Stimulated activated CD4-positive, alpha-beta T cell treated with anti-CD3 and anti-CD28 coated beads, TNF-alpha, amount 100 ng/mL, for 4 hours (primary cell): ENCODE data around the gene LMAN1L.
A peak's percentile ranks its signal among the peaks of the same experiment; 100 is the strongest.

ENCODE experiments used
- DNase-seq, 3 experiments: peaks; one replicate each; pipeline ENCODE4 v3.0.0-alpha.2; 2020; ENCODE audit warnings: low read depth in 3 of 3

Gene LMAN1L

DNA sequence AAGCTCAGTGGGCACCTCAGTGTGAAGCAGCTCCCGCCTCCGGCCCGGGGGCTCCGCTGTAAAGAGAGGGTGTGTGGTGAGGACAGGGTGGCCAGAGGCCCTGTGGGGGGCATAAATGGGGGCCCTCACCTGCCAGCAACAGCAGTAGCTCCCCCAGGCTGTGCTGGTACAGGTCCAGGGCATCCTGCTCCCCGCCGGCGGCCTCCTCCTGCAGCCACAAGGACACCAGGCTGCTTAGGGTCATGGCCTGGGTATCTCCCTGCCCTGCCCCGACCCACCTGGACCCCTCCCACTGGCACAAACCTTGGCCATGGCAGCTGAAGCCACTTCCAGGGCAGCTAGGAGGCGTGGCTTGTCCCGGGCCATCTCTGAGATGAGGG, 25.5 kb downstream of the LMAN1L start:
- DNase-seq, result no peak

DNA sequence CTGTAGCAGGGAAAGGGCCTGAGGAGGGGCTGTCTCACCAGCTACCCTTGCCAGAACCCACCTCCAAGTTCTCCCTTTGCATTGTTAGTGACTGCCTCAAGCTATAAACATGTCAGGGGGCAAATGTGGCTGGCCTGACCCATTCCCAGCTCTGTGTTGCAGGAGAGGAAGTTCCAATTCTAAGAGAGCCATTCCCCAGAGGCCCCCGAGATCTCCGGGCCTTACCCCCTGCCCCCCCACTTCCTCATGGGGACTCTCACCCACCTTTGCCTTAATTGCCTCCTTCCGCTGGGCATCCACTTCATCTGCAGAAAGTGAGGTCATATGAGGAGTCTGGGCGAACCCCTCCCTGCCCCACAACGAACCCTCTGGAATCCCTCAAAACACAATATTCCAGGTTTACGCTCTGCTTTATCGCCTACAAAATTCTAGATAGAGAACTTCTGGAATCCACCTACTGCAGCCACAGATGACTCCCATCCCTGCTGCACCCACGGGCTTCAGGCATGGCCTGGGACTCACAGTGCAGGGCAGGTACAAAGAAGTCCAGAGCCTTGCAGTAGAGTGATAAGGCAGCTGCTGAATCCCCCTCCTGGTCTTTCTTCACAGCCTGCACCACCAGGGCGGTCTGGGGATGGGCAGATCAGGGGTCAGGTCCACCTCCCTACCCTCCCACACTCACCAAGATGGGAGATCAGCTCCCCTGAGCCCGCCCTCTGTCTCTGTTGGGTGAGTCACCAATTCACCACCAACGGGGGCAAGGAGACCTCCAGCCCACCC, 26.3 kb downstream of the LMAN1L start:
- DNase-seq, result no peak

DNA sequence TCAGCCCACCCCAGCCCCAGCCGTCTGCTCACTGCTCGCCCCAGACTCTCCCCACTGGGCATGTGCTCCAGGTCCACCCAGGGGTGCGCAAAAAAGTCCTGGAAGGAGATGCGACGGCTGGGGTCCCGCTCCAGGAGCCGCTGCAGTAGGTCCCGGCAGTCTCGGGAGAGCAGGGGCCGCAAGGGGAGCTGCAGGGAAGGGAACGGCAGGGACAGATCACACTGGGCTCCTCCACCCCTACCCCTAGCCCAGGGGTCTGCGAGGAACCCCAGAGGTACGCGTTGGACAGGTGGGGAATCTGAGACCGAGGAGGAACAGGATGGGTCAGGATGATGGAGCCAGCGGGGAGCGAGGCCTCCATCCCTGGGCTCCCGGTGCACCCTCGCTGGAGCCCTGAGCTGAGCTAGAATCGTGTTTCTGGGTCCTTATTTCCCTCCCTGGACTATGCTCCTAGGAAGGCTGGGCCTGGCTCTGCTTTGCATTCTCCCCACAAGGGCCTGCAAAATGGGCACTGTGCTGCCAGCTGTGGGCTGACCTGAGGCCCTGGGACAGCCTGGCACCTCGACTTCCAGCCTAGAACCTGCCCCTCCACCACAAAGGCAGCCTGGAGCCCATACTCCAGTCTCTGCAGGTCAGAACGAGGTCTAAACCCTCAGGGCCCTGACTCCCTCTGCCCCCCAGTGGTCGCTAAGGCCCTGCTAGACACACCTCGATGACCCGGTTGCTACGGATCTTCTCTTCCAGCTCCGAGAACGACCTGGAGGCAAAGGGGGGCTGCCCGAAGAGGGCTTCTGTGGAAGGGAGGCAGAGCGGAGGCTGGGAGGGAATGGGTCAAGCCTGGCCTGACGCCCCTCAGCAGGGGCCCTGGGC, 27.1 kb downstream of the LMAN1L start:
- no peak for DNase-seq

DNA sequence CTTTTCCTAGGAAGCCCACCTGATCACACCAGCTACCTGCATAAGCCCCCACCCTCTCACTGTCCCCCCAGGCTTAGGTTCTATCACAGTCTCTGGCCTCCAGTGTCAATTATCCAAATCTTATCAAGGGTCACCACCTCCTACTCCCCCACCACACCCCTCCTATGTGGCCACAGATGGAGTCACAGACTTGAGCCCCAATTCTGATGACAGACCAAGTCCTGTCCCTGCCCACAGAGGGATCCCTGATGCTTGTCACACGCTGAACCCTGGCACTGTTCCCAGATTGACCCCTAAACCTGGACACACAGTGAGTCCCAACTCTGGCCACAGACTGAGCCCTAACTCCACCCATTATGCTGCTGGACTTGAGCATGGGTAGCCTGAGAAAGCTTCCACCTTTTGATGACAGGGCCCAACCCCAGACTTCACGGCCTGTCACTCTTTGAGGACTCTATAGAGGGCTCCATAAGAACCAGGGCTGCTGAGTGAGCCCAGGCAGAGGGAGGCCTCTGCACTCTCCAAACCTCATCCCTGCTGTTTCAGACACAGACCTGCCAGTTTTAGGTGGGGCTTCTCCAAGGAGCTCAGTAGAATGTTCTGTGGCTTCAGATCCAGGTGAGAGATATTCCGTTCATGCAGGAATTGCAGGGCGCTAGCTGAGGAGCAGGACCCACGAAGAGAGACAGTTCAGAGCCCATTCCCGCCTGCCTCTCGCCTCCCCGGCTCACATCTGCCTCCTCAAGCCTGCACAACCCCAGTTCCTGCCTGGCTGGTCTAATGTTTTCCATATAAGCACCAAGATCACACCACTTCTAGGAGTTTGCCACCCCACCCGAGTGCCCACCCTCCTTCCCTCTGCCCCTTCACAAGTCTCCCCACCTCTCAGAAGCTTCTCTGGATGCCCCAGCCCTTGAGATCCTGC, 28.5 kb downstream of the LMAN1L start:
- no peak for DNase-seq

DNA sequence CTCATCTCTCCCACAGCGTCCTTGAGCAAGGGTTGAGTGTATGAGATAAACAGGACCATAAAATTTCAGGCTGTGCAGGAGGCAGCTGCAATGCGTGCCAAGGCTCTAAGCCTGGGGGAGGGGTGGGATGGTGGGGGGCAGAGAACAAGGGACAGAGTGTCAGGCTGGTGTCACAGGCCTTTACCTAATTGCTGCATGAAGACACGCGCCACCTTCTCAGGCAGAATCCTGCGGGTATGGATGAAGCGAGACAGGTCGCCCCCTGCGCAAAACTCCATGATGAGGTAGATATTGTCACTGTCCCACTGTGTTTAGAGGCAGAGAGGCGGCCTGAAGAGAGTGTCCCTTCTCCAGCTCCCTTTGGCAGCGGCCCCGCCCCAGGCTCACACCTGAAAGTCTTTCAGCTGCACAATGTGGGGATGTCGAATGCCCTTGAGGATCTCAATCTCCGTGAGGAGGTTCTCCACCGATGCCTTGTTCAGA, 29.3 kb downstream of the LMAN1L start:
- no peak for DNase-seq

DNA sequence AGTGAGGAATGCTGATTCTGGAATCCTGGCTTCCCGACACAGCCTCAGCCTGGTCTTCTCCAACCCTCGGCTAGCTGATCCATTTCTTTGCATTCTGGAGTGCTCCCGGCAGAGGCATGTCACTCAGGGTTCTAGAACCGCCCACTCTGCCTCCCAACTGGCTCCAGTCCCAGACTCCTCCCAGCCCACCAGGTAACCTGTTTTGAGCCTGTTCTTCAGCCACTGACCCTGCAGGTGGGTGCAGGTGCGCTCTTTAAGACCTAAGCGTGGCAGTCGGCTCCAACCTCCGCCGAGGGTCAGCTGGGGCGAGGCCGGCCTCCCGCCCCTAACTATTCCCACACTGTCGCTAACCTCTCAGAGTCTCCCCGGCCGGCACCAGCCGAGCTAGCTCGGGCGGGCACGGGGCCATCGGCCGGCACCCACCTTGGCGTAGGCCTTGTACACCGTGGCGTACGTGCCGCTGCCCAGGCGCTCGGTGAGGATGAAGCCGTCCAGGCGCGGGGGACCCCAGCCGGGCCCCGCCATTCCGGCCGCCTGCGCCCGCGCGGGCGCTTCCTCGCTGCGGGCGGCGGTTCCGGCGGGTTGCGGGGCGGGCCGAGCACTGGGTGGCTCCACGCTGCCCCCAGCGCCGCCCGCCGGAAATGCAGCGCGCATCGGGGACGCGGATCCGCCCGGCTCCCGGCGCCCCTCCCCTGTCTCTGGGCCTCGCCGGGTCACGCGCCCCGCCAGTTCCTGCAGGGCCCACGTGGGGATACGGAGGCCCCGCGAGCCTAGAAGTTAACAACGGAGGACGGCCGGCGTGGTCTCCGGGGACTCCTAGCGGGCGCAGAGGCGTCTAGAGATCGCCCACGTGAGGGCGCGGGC, 30.2 kb downstream of the LMAN1L start, which contains the start of gene ULK3:
TSS of gene ULK3 (minus strand) at position 576 of the 864 bp plus-strand sequence. CDS start at position 525, 51 bp downstream.
- peak; percentile 85 to 90 (median 87) for DNase-seq

DNA sequence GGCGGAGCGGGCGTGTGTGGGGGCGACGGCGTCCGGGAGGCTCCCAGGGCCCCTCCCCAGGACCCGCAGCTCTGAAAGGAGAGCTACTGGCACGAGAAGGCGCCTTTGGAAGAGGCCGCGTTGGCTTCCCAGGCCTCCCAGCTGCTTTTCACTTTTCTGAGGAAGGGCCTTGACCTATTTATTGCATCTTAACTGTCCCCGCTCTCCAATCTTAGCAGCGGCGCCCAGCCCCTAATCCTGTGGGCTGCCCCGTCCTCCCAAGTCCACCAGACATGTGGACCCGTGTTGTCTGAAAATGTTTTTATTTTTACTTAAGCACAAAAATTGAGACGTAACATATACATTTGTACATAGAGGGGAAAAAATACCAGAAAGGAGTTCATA, 30.8 kb downstream of the LMAN1L start:
- no peak for DNase-seq

DNA sequence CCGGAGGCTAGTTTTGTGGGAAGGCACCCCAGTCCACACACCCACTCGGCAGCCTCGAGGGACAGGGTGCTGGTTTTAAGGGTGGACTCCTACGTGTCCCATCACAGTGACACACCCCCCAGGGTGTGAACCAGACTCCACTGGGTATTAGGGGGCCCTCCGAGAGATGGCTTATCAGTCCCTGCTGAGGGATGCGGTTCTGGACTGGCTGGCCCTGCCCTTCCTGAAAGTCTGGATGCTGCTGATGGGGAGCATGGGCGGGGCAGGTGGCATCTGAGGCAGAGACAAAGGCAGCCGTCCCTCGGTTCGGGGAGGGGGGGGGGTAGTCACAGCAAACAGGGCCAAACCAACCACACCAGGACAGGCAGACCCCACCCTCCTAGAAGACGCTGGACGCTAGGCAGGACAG, 31.3 kb downstream of the LMAN1L start:
- no peak for DNase-seq

DNA sequence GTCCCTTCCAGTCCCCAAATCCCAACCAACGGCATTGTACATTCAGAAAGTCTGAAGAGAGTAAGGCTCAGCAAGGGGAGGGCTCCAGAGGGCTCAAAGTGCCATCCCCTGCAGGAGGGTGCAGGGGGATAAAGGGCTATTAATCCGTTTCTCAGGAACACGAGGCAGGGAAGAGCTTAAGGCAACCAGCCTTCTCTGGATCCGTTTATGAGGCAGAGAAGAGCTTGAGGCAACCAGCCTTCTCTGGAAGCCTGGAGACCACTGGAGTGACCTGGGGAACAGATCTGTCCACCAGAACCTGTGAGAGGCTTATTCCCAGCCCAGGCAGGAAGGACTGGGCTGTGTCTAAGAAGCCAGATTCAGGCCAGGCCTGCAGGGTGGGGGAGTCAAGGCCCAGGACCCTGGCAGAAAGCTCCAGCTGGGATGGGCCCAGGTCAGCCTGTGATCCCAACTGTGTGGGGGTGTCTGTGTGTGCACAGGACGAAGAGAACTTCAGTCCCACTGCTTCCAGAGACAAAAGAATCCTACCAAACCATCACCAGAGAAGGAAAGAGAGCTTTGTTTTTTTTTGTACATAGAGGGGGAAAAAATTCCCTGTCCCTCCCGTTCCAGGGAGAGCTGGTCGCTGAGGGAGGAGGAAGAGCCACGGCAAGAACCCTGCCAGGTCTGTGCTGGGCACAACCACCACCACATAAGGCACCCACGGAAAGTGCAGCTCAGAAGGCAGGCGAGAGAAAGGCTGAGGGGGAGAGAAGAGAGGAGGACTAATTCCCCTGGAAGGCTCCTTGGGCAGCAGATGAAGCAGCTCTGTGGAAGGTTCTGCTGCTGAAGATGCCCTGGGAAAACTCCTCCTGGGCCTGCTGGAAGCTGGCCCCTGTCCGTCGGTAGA, 31.9 kb downstream of the LMAN1L start:
- DNase-seq, result no peak

DNA sequence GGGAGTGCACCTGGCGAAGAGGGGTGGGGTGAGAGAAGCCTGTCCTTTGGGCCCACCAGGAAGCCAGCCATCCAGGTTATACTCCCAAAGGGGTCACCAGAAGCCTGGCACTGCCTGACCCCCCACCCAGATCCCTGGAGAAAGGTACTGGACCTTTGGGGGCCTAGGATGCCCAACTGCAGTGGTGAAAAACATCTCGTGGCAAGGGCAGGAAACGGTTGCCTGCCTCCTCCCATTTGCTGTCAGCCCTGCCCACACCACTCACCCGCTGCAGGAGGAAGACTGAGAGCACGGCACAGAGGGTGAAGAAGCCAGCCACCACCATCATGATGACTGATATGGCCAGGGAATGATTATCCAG, 32.6 kb downstream of the LMAN1L start:
- peak; percentile 23 to 39 (median 26) for DNase-seq

DNA sequence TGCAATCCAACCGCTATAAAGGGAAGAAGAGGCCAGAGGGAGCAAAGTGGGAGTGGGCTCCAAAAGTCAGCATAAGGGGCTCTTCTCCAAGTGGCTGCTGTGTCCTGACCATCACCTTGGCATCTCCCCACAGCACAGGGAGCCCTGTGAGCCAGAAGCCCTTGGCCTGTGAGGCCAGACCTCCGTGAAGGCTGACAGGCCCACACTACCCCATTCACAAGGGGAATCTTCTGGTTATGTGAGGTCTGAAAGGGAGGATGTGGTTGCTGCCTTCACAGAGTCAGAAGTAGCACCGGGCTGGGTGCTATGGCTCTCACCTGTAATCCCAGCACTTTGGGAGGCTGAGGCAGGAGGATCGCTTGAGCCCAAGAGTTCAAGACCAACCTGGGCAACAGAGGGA, 32.9 kb downstream of the LMAN1L start:
- DNase-seq, result no peak

DNA sequence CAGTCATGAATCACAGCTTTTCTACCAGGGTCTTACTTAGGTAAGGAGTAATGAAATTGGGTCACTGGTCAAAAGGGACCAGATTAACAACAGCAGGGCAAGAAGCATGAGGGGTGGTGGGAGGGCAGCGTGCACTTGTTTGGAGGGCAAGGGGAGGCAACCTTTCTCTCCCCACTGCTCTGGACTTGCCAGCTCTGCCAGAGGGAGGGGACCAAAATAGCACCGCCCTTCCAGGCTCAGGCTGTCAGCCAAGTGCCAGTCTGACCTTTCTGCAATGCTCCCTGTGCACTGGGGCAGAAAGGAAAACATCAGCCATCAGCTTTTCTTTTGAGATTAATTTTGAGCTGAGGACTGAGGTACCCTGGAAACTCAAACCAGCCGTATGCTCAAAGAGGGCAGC, 34.8 kb downstream of the LMAN1L start:
- DNase-seq, result no peak

DNA sequence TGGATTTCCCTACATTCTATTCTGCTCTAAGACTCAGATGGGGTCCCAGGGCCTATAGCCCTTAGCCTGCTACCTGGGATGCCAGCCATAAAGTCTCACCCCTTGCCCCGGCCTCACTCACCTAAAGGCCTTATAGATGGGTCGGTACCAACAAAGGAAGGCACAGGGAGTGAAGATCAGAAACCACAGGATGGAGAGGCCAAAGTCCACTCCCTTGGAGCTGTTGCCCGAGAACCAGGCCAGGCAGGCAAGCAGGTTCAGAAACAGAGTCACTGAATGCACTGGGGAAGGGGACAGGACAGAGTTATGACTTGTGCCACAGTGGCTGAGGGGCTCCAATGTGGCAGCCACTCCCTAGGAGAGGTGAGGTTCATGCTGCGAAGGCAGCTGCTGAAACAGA, 37.8 kb downstream of the LMAN1L start:
- no peak for DNase-seq

DNA sequence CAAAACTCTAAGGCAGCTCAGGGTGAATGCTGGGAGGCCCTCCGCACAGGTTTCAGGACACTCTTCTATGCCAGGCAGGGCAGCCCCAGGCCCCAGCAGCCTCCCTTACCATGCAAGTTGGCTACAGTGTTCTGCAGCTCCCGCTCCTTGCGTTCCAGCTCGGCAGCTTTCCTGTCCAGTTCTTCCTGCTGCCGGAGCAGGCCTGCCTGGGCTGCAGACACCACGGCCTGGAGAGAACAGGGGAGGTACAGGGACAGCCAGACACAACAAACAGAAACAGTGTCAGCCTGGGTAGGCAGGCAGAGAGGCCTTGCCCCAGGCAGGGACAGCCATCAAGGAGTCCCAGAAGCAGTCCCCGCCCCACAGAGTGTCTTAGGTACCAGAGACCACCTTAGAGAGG, 39.3 kb downstream of the LMAN1L start:
- DNase-seq, result no peak

DNA sequence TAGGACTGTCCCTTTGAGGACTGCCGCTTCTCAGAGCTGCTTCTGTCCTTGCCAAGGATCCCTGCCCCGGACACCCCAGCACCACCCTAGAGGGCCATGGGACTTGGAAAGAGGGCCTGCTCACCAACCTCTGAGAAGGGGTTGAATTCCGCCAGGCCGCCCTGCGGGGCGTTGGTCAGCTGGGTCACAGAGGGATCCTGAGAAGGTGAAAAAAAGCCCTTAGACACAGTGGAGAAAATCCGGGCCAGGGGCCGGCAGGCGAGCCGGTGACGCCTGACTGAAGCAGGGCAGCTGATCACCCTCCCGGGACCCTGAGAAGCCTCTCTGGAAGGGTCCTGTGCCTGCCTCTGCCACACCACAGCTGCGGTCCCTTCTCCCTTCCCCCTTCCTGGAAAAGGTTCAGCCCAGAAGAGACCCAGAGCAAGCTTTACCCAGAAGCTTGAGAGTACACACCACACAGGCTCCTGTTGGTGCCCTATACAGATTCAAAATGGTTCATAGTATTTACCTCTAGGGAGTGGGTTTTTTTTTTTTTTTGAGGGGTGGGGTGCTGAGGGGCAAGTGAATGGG, 41.9 kb downstream of the LMAN1L start:
- DNase-seq, result no peak

DNA sequence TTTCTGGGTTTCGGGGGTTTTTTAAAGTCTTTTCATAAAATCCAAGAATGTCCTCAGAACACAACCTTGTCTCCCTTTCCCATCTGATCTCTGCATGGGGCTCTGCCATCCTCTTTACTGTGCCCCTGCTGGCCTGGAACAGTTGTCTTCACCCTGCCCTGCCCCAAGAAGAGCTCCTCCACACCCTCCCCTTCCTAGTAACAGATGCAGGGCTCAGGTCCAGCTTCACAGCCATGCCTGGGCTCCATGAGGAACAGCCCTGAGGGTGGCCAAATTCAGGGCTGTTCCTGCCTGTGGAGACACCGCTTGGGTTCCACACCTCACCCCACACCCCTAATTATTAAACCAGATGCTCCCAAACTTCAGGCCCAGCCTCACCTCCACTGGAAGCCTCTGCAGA, 43.2 kb downstream of the LMAN1L start:
- DNase-seq, result no peak

DNA sequence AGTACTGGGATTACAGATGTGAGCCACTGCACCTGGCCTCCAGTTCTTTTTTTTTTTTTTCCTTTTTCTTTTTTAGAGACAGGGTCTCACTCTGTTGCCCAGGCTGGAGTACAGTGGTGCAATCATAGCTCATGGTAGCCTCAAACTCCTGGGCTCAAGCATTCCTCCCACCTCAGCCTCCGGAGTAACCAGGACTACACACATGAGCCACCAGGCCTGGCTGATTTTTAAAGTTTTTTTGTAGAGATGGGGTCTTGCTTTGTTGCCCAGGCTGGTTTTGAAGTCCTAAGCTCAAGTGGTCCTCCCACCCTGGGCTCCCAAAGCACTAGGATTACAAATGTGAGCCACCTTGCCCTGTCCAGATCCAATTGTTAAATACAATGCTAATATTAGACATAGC, 43.9 kb downstream of the LMAN1L start:
- DNase-seq, result no peak

DNA sequence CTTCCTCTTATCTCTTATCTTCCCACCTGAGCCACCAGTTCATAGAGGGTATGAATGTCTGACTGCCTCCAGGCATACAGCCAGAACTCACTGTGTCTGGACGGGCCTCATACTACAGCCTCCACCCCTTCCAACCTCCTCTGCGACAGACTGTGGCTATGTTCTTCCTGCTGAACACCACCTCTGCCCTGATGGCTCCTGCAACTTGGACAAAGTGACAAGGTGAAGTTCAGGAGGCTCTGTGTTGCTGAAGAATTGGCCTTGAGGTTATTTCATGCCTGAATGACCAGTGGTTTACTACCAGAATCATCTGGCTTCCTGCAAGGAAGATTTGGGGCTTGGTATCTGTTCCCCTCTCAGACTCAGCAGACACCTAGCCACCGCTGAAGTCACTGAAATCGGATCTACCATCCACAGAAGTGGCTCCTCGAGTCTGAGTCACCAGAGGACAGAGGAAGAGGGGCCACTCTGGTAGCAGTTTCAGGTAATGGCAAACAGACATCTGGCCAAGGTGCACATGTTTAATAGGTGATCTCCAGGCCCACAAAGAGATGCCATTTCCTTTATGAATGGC, 44.5 kb downstream of the LMAN1L start:
- no peak for DNase-seq
